ENCODE data around the gene DNAH14. TPM values are rescaled to one million over a fixed set of nuclear protein-coding genes. Genes with fewer than 3 reads are reported as not detected.
A peak's percentile ranks its signal among the peaks of the same experiment; 100 is the strongest.

The DNAH14 gene
- total RNA-seq, 1 donor from 2014 or later, result 21.6 TPM

DNA sequence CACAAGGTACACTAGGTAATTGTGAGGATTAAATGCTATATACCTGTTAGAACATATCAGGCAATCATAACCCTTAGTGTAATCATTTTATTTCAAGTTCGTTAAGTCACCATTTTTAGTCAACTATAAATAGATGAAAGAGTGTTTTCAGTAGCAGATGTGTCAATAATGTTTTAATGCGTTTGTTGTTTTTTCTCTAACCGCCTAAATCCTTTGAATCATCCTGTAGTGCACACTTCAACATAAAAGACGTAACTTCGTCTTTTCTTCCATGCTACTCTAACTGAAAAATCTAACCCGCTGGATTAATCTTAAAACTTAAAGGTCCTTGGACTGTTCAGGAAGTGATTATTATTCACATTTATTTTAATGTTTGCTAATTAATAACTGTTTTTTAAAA is 505.6 kb downstream of the DNAH14 start:
- no peak for DNase-seq (ENCODE audit: low spot score)
- Mint-ChIP-seq H3K4me3 (ENCODE audit: unreplicated experiment) (no peak overlapping the region), H3K27ac (ENCODE audit: unreplicated experiment) (no peak overlapping the region), H3K9me3 (ENCODE audit: unreplicated experiment) (no peaks in the 10 kb centered on the region), H3K4me1 (ENCODE audit: unreplicated experiment) (peaks cover 4% of the 10 kb centered on the region), H3K36me3 (ENCODE audit: low read depth, unreplicated experiment) (peaks cover 3% of the 10 kb centered on the region), H3K27me3 (ENCODE audit: unreplicated experiment) (peaks cover 1% of the 10 kb centered on the region)
- TF ChIP-seq, protein P1, sequence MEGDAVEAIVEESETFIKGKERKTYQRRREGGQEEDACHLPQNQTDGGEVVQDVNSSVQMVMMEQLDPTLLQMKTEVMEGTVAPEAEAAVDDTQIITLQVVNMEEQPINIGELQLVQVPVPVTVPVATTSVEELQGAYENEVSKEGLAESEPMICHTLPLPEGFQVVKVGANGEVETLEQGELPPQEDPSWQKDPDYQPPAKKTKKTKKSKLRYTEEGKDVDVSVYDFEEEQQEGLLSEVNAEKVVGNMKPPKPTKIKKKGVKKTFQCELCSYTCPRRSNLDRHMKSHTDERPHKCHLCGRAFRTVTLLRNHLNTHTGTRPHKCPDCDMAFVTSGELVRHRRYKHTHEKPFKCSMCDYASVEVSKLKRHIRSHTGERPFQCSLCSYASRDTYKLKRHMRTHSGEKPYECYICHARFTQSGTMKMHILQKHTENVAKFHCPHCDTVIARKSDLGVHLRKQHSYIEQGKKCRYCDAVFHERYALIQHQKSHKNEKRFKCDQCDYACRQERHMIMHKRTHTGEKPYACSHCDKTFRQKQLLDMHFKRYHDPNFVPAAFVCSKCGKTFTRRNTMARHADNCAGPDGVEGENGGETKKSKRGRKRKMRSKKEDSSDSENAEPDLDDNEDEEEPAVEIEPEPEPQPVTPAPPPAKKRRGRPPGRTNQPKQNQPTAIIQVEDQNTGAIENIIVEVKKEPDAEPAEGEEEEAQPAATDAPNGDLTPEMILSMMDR (IDR thresholded peaks at IDR 0.05; ENCODE audit: unreplicated experiment), result no peak

GRCh38 chr1:225435487-225435886 is 506.0 kb downstream of the DNAH14 start:
- TF ChIP-seq, protein P1 (IDR thresholded peaks at IDR 0.05; ENCODE audit: unreplicated experiment), result no peak
- Mint-ChIP-seq H3K36me3 (ENCODE audit: low read depth, unreplicated experiment) (peaks cover 3% of the 10 kb centered on the region), H3K4me1 (ENCODE audit: unreplicated experiment) (no peaks in the 10 kb centered on the region), H3K9me3 (ENCODE audit: unreplicated experiment) (no peaks in the 10 kb centered on the region), H3K27me3 (ENCODE audit: unreplicated experiment) (peaks cover 1% of the 10 kb centered on the region), H3K4me3 (ENCODE audit: unreplicated experiment) (no peak overlapping the region), H3K27ac (ENCODE audit: unreplicated experiment) (no peak overlapping the region)
- DNase-seq (ENCODE audit: low spot score), result no peak

- Mint-ChIP-seq H3K9me3 (ENCODE audit: unreplicated experiment) (no peaks in the 10 kb centered on the region), H3K27me3 (ENCODE audit: unreplicated experiment) (peaks cover 1% of the 10 kb centered on the region), H3K36me3 (ENCODE audit: low read depth, unreplicated experiment) (peaks cover 3% of the 10 kb centered on the region), H3K4me3 (ENCODE audit: unreplicated experiment) (no peak overlapping the region), H3K27ac (ENCODE audit: unreplicated experiment) (no peak overlapping the region), H3K4me1 (ENCODE audit: unreplicated experiment) (no peaks in the 10 kb centered on the region)
- no peak for DNase-seq (ENCODE audit: low spot score)
- TF ChIP-seq, protein P1 (IDR thresholded peaks at IDR 0.05; ENCODE audit: unreplicated experiment), result no peak
Observed at GRCh38 chr1:225435957-225436392, 506.5 kb downstream of the DNAH14 start.

- no peak overlapping the region for H3K27ac Mint-ChIP-seq (ENCODE audit: unreplicated experiment)
- peaks cover 3% of the 10 kb centered on the region for H3K4me1 Mint-ChIP-seq (ENCODE audit: unreplicated experiment)
- no peaks in the 10 kb centered on the region for H3K9me3 Mint-ChIP-seq (ENCODE audit: unreplicated experiment)
- DNase-seq (ENCODE audit: low spot score), result peak; percentile 44
- H3K4me3 Mint-ChIP-seq (ENCODE audit: unreplicated experiment), result no peak overlapping the region
- peaks cover 1% of the 10 kb centered on the region for H3K27me3 Mint-ChIP-seq (ENCODE audit: unreplicated experiment)
- TF ChIP-seq, protein P1 (IDR thresholded peaks at IDR 0.05; ENCODE audit: unreplicated experiment), result no peak
- no peaks in the 10 kb centered on the region for H3K36me3 Mint-ChIP-seq (ENCODE audit: low read depth, unreplicated experiment)
Observed at GRCh38 chr1:225437710-225438437, 508.4 kb downstream of the DNAH14 start.
